Stromal cell of bone marrow (primary cell): ENCODE data around the gene NOXA1.

Source experiments
- DNase-seq: peaks from one replicate; pipeline ENCODE4 v3.0.0-alpha.2; 2012; ENCODE audit warnings: low read depth

Gene NOXA1

GRCh38 chr9:137452761-137453642 lies 29.8 kb downstream of the NOXA1 start:
- DNase-seq: no peak

DNA sequence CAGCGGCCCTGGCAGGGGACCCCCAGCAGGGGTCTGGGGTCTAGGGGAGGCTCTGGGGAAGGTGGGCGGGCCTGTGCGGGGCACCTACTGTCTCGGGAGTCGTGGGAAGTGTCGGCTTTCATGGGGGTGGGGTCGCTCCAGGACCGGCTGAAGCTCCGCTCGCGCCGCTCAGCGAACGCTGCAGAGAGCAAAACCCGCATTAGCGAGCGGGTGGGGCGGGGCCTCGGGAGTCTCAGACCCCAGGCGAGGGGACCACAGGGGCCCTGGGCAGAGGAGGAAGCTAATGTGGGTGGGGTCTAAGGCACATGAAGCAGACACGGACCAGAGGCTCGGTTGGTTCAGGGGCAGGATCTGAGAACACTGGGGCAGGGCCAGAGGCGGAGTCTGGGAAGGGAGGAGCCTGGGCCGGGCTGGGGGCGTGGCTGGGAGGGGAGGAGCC lies 30.5 kb downstream of the NOXA1 start:
- no peak for DNase-seq

GRCh38 chr9:137454145-137454596 lies 31.0 kb downstream of the NOXA1 start:
- no peak for DNase-seq

- DNase-seq: no peak
Observed at GRCh38 chr9:137454597-137455358, 31.6 kb downstream of the NOXA1 start.

DNA sequence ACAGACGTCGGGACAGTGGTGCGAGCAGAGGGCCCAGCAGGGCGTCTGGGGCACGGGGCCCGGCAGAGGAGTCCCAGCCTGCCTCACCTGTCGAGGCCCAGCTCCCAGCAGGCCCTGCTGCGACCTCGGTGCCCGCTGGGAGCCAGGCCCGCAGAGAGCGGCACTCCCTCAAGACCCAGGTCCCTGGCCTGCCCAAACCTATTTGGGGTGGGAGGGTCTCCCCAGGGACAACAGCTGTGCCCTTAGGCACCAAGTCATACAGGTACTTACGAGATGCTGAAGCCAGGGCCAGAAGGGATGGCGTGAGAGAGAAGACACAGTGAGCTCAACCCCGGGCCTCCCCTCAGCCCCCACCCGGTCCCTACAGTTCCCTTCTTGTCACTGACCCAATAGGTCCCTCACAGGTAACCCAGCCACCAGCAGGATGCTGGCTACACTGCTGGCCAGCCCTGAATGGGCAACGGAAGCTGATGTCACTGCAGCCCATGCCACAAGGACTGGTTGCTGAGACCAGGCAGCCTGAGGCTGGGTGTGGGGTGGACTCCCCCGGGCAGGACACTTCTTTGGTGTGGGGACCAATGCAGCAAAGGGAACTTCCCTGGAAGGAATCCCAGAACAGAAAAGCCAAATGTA lies 32.3 kb downstream of the NOXA1 start:
- no peak for DNase-seq

GRCh38 chr9:137456061-137456863 lies 33.1 kb downstream of the NOXA1 start:
- DNase-seq: peak; percentile 46

DNA sequence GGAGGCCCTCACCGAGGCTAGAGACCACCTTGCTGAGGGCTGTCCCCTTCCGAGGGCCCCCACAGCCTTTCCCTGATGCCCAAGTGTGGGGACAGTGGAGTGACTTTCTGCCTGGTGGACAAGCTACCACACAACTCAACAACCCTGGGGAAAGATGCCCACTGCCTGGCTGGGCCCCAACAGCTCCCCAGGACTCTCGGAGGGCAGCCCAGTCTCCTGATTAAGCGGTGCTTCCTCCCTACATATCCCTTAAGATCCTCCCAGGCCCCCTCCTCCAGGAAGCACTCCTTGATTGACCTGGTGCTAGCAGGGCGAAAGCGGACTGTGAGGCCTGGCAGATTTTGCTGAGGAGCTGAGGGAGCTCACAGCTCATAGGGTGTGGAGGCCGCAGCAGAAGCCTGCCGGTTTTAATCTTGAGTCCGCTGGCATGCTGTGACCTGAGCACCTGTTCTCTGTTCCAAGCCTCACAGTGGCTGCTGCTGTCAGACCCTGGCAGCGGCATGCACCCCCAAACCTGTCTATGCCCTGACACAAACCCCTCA lies 33.7 kb downstream of the NOXA1 start:
- DNase-seq: no peak

DNA sequence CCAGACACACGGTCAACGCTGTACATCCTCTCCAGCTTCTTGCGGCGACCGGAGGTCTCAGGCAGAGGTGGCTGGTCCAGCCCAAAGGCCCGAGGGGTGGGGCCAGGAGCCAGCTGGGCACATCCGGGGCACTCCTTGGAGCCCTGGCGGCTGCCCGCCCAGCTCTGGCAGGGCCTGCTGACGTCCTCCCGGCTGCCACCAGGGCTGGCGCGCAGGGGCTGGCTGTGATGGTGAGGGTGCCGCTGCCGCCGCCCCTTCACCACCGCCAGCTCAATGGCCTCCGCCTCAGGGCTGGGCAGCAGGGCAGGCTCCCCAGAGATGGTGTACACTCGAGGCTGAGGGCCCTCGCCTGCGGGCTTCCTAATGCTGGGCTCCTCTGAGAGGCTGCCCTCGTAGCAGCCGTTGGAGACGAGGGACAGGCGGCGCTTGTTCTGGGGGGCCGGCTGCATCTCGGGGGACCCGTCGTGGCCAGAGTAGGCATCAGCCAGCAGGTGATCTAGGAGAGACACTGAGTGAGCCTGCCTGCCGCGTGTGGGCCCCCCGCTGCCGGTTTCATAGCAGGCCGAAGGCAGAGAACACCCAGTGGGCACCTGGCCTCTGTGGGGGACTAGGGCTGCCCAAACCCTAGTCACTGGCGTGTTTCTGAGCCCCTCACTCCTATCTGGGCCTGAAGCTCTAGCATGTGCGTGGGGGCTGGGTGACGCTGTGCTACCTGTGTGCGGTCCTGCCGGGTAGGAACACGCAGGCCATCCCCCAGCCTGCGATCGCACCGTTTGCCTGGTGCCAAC lies 34.4 kb downstream of the NOXA1 start:
- no peak for DNase-seq

DNA sequence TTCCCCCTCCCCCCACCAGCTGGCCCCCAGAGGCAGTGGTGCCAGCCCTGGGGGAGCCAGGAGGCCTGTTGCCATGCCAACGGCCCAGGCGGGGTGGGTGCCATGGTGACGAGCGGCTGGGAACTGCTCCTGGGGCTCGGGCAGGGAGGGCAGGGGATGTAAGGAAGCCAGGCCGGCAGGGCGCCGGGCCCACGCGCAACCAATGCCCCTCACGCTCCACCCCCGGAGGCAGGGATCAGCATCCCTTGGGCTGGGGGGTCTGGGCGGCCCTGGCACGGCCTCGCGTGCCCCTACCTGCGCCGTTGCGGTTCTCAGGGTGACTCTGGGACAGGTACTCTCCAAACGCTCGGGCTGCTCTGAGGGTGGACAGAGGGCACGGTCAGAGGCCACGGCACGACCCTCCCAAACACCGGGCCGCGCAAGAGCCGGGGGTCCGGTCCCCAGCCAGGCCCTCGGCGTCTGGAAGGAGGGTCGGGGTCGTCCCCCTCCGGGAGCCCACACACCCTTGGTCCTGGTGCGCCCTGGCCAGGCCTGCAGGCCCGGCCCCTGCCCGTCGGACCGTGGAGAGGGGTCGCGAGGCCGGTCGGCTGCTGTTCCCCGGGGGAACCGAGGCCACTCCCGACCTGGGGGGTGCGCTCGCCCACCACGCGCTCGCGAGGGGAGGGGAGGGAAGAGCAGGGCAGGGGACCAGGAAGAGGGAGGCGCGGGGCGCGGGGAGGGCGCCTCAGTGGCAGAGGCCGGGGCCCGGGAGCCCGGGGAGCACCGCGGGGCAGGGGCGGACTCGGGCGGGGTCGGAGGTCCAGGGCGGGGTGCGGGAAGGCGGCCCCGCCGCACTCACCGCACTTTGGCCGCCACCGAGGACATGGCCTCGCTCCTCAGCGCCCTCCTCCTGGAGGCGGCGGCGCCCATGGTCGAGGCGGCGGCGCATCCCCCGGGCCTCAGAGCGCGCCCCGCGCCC lies 35.3 kb downstream of the NOXA1 start:
- DNase-seq: no peak

DNA sequence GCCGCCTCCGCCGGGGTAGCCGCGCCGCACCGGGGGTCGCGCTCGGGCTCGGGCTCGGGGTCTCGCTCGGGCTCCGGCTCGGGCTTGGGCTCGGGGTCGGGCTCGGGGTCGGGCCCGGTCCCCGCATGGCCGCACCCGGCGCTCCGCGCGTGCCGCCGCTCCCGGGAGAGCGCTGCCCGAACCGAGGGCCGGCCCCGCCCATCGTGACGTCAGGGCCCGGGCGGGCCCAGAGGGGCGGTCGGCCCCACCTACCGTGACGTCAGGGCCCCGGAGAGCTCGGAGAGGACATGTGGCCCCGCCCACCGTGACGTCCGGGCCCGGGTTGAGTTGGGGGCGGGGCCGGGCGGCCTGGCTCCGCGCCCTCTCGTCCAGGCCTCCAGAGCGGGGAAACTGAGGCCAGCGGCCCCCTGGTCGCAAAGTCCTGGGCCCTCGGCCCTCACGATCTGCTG lies 36.0 kb downstream of the NOXA1 start, which contains the start of gene NSMF:
NSMF (minus strand) TSS at position 183 of the 449 bp plus-strand sequence. CDS start 232 bp downstream, outside the sequence.
- DNase-seq: peak; percentile 76

- DNase-seq: no peak
Observed at GRCh38 chr9:137459601-137460362, 36.6 kb downstream of the NOXA1 start.

- no peak for DNase-seq
Observed at GRCh38 chr9:137460363-137461315, 37.4 kb downstream of the NOXA1 start.

DNA sequence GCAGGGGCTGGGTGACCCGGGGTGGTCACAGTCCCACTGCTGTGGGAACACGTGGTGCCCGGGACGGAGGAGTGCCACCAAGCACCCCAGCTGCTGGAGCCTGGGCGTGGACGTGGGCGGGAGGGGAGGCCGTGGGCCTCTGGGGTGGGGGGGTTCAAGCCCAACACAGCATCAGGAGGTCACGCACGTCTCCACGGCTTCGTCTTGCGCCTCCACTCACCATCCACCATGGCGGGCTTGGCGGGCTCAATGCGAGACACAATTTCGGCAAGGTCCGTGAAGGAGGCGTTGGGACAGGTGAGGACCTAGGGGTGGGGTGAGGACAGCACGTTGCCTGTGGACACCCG lies 38.1 kb downstream of the NOXA1 start:
- DNase-seq: no peak

- DNase-seq: no peak
Observed at GRCh38 chr9:137461663-137462395, 38.6 kb downstream of the NOXA1 start.

DNA sequence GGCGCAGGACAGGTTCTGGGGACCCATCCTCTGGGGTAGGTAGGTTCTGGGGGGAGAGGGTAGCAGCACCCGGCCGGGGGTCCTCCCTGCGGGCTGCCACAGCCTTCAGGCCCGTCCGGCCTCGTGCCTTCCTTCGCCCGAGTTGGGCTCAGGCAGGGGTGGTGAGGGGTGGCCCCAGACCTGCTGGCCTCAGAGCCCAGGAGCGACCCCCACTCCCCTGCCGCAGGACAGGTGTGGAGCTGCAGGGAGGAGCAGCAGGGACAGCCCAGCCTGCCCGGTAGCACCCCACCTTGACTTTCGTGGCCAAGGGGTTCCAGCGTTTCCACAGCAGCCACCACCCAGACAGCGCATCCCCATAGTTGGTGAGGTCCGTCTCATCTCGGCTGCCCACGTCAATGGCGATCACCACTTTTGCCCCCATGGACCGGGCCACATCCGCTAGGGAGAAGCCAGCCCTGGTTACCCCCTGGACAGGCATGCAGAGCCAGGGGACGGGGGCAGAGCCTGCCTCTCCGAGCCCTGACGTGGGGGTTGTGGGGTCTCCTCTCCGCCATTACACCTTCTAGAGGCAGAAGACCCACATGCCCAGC lies 39.3 kb downstream of the NOXA1 start:
- DNase-seq: no peak
